GM06990 (cell line): ENCODE data around the gene ABHD10.

Experiments used
- DNase-seq: peaks from one replicate; pipeline ENCODE4 v3.0.0-alpha.2; 2011; ENCODE audit not compliant: insufficient read length; ENCODE audit errors: extremely low read depth
- H3K27me3 ChIP-seq: replicated peaks from 2 replicates; pipeline ENCODE4 v1.6.0; 2011; ENCODE audit warnings: low read length; ENCODE audit not compliant: control insufficient read depth, insufficient read depth
- H3K36me3 ChIP-seq: 2 replicates; pipeline ENCODE4 v1.5.1; 2011; ENCODE audit warnings: low read length; ENCODE audit not compliant: control insufficient read depth, insufficient read depth
- H3K4me3 ChIP-seq: replicated peaks from 2 replicates; pipeline ENCODE4 v1.5.1; 2011; ENCODE audit warnings: low read depth, mild to moderate bottlenecking, control low read depth, low read length
- CTCF ChIP-seq: IDR thresholded peaks from 2 replicates; pipeline ENCODE4 v1.5.1; 2011; ENCODE audit warnings: low read length, control low read depth, mild to moderate bottlenecking, inconsistent platforms; ENCODE audit not compliant: insufficient read depth, poor library complexity, severe bottlenecking

The ABHD10 gene

GRCh38 chr3:111937871-111938270, 41.0 kb upstream of the ABHD10 start:
- H3K4me3 ChIP-seq, result no peak overlapping the region

DNA sequence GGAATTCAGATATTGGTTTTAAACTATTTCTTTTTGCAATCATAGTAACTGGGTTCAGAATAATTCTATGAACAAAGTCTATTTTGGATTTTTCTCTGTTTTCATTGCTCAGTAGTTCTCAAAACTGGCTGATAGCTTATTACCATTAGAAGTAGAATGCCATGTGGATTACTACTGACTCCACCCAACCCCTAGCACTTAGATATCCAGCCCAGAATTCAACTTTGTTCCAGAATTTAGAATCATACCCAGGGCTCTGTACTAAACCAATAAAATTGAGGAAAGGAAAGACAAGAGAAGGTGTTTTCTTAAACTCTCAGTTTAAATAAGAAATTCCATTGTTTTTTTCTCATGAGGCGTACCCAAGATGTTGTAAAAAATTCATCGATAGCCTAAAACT, 39.0 kb upstream of the ABHD10 start:
- no peaks in the 10 kb centered on the region for H3K36me3 ChIP-seq
- no peak for TF ChIP-seq CTCF
- DNase-seq, result no peak
- H3K27me3 ChIP-seq, result no peaks in the 10 kb centered on the region
- no peak overlapping the region for H3K4me3 ChIP-seq

More at GRCh38 chr3:111937871-111938270, 41.0 kb upstream of the ABHD10 start:
- no peaks in the 10 kb centered on the region for H3K27me3 ChIP-seq
- TF ChIP-seq CTCF, result no peak
- H3K36me3 ChIP-seq, result no peaks in the 10 kb centered on the region
- no peak for DNase-seq

DNA sequence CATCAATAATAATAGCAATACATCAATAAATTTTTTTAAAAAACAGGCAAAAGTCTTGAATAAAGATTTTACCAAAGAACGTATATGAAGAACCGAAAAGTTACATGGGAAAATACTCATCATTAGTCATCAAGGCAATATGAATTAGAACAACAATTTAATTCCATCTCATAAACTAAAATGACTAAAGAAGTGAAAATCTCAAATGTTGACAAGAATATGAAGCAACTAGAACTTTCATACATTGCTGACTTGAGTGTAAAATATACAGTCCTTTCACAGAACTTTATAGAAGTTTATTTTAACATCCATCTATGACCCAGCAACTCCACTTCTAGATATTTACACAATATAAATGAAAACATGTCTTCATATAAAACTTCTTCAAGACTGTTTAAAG, 35.3 kb upstream of the ABHD10 start:
- no peak for TF ChIP-seq CTCF
- no peak for DNase-seq
- no peaks in the 10 kb centered on the region for H3K36me3 ChIP-seq

DNA sequence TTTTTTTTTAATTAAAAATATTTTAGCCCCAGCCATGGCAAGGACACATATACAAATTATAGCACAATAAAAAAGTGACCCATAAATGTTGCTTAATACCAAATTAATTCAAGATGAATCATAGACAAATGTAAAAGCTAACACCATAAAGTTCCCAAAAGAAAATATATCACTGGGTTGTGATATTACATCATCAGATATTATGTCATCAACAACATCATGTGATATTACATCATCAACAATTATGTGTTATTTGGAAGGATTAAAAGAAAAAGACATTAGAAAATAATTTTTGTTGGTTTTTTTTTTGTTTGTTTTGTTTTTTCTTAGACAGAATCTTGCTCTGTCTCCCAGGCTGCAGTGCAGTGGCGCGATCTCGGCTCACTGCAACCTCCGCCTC, 34.5 kb upstream of the ABHD10 start:
- Histone ChIP-seq H3K4me3 (no peak overlapping the region), H3K27me3 (no peaks in the 10 kb centered on the region), H3K36me3 (no peaks in the 10 kb centered on the region)
- TF ChIP-seq CTCF, result no peak
- DNase-seq, result no peak

More for the DNA sequence above, 35.3 kb upstream of the ABHD10 start:
- H3K27me3 ChIP-seq, result no peaks in the 10 kb centered on the region
- H3K4me3 ChIP-seq, result no peak overlapping the region

DNA sequence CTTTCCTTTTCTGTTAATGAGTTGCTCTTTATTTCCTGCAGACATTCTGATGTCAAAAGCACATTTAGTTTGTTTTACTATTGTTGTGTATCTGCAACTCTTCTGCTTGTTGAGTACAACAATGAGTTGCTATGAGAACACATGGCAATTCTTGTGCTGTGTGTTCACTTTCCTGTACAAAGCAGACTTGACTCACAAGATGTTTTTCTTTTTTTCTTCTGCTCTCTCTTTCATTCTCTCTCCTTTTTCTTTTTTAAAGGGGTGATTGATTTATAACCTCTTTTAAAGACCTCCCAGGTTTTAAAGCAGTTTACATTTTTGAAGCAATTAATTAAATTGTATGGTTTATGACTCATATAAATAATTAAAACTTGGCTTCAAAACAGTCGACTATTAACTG, 31.6 kb upstream of the ABHD10 start:
- Histone ChIP-seq H3K36me3 (no peaks in the 10 kb centered on the region), H3K4me3 (no peak overlapping the region), H3K27me3 (no peaks in the 10 kb centered on the region)
- TF ChIP-seq CTCF, result no peak
- no peak for DNase-seq

GRCh38 chr3:111948786-111949185, 30.0 kb upstream of the ABHD10 start:
- Histone ChIP-seq H3K36me3 (no peaks in the 10 kb centered on the region), H3K4me3 (no peak overlapping the region)

More at GRCh38 chr3:111948786-111949185, 30.0 kb upstream of the ABHD10 start:
- DNase-seq, result no peak
- no peaks in the 10 kb centered on the region for H3K27me3 ChIP-seq
- TF ChIP-seq CTCF, result no peak
